Measurements from ENCODE around the gene GAS2L2.

DNA sequence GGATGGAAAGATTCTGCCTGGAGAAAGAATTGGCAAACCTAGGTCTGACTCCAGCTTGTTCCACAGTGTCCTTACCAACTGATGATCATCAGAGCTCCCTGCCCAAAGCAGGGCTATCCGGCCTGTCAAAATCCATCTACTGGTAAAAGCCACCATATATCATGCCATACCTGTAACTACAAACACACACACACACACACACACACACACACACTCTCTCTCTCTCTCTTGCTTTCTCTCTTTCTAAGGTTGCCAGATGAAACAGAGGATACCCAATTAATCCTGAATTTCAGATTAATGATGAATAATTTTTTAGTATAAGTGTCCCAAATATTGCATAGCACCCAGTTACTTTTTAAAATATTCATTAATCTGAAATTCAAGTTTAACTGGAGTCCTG is 43.9 kb upstream of the GAS2L2 start:
- TF ChIP-seq CTCF (conservative IDR thresholded peaks at IDR 0.05 in 1 of 2, IDR thresholded peaks at IDR 0.05 in 1 of 2; ENCODE audit: extremely low read depth in 1 of 2, insufficient read depth in 1 of 2, low read depth in 1 of 2, low read length in 2 of 2) = no peak
- no peak for TF ChIP-seq EZH2 (IDR thresholded peaks at IDR 0.05; ENCODE audit: borderline replicate concordance, low read length)
